AG20443 (cell line): ENCODE data around the gene CTNNA3.
"Not testable (repeated sequence)": the region's sequence is repeated elsewhere in the genome, so short reads cannot be mapped to it uniquely, and the experiment has no call there.

Experiments
- DNase-seq: peaks from one replicate; pipeline ENCODE4 v3.0.0; 2012; ENCODE audit warnings: low spot score, mixed read lengths

CTNNA3 gene

GRCh38 chr10:66378117-66378876 is 1317.7 kb downstream of the CTNNA3 start:
- DNase-seq, result no peak

GRCh38 chr10:66368146-66368545 is 1327.8 kb downstream of the CTNNA3 start:
- no peak for DNase-seq

- no peak for DNase-seq
Measured at GRCh38 chr10:66366163-66366562, 1329.8 kb downstream of the CTNNA3 start.

- DNase-seq, result no peak
Measured at GRCh38 chr10:66365686-66366085, 1330.3 kb downstream of the CTNNA3 start.

- no peak for DNase-seq
Measured at GRCh38 chr10:66362522-66362921, 1333.5 kb downstream of the CTNNA3 start.

- DNase-seq, result not testable (repeated sequence)
Measured at GRCh38 chr10:66353822-66354221, 1342.2 kb downstream of the CTNNA3 start.

- no peak for DNase-seq
Measured at GRCh38 chr10:66353422-66353821, 1342.6 kb downstream of the CTNNA3 start.

- DNase-seq, result no peak
Measured at GRCh38 chr10:66350622-66351399, 1345.2 kb downstream of the CTNNA3 start.

GRCh38 chr10:66349726-66350125 is 1346.3 kb downstream of the CTNNA3 start:
- DNase-seq, result no peak

GRCh38 chr10:66349076-66349475 is 1346.9 kb downstream of the CTNNA3 start:
- DNase-seq, result no peak

GRCh38 chr10:66337211-66337610 is 1358.8 kb downstream of the CTNNA3 start:
- no peak for DNase-seq

- DNase-seq, result no peak
Measured at GRCh38 chr10:66336791-66337190, 1359.2 kb downstream of the CTNNA3 start.

- DNase-seq, result not testable (repeated sequence)
Measured at GRCh38 chr10:66335753-66336152, 1360.2 kb downstream of the CTNNA3 start.

GRCh38 chr10:66329147-66329546 is 1366.8 kb downstream of the CTNNA3 start:
- DNase-seq, result no peak

- no peak for DNase-seq
Measured at GRCh38 chr10:66326876-66327275, 1369.1 kb downstream of the CTNNA3 start.

- DNase-seq, result no peak
Measured at GRCh38 chr10:66322777-66323176, 1373.2 kb downstream of the CTNNA3 start.

- no peak for DNase-seq
Measured at GRCh38 chr10:66321723-66322665, 1374.0 kb downstream of the CTNNA3 start.

- DNase-seq, result no peak
Measured at GRCh38 chr10:66318761-66319160, 1377.2 kb downstream of the CTNNA3 start.

GRCh38 chr10:66307826-66308225 is 1388.2 kb downstream of the CTNNA3 start:
- DNase-seq, result no peak

- no peak for DNase-seq
Measured at GRCh38 chr10:66301078-66301477, 1394.9 kb downstream of the CTNNA3 start.

GRCh38 chr10:66295602-66296001 is 1400.4 kb downstream of the CTNNA3 start:
- no peak for DNase-seq

- no peak for DNase-seq
Measured at GRCh38 chr10:66294538-66294937, 1401.5 kb downstream of the CTNNA3 start.
